Fibroblast of the aortic adventitia (primary cell): ENCODE measurements around the gene LTK. TPM values are rescaled to one million over a fixed set of nuclear protein-coding genes. Genes with fewer than 3 reads are reported as not detected.

Source experiments
- DNase-seq: peaks from one replicate; pipeline ENCODE4 v3.0.0-alpha.2; 2010; ENCODE audit warnings: low read depth
- H3K4me3 ChIP-seq: 2 replicates; pipeline ENCODE4 v1.5.1; 2011; ENCODE audit warnings: low read depth, mild to moderate bottlenecking, control low read depth, low read length, moderate library complexity
- total RNA-seq: library from RNA; depleted of rRNA; stranded (reverse); fragments of >200 nt; gene quantifications from 2 replicates; pipeline ENCODE4 v1.2.3, GENCODE V29; 2012; ENCODE audit warnings: low replicate concordance
- TF ChIP-seq, protein P1 (sequence below): IDR thresholded peaks from 2 replicates; pipeline ENCODE4 v1.5.1; 2011; ENCODE audit warnings: mild to moderate bottlenecking, low read length, control low read depth, inconsistent platforms; ENCODE audit not compliant: insufficient read depth

LTK gene
- total RNA-seq, 1 donor = under 0.01 TPM

DNA sequence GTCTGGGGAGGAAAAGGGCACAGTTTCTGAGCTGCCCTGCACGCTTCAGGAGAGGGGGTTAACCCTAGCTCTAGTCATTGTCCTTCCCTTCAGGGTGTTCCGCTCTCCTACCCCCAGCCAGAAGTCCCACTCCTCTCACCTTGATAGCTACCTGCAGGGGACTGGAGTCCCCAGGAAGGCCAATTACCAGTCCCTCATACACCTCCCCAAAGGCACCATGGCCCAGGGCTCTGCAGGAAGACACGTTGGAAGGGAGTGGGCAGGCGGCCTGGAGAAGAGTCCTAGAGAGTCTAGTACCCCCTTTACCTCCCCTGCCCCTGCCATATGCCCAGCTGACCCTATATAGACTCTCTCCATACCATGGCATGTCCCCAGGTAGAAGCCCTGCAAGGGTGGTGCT, 7.9 kb downstream of the LTK start:
- no peak for DNase-seq
- TF ChIP-seq, protein P1, sequence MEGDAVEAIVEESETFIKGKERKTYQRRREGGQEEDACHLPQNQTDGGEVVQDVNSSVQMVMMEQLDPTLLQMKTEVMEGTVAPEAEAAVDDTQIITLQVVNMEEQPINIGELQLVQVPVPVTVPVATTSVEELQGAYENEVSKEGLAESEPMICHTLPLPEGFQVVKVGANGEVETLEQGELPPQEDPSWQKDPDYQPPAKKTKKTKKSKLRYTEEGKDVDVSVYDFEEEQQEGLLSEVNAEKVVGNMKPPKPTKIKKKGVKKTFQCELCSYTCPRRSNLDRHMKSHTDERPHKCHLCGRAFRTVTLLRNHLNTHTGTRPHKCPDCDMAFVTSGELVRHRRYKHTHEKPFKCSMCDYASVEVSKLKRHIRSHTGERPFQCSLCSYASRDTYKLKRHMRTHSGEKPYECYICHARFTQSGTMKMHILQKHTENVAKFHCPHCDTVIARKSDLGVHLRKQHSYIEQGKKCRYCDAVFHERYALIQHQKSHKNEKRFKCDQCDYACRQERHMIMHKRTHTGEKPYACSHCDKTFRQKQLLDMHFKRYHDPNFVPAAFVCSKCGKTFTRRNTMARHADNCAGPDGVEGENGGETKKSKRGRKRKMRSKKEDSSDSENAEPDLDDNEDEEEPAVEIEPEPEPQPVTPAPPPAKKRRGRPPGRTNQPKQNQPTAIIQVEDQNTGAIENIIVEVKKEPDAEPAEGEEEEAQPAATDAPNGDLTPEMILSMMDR = no peak
- H3K4me3 ChIP-seq = no peak overlapping the region

DNA sequence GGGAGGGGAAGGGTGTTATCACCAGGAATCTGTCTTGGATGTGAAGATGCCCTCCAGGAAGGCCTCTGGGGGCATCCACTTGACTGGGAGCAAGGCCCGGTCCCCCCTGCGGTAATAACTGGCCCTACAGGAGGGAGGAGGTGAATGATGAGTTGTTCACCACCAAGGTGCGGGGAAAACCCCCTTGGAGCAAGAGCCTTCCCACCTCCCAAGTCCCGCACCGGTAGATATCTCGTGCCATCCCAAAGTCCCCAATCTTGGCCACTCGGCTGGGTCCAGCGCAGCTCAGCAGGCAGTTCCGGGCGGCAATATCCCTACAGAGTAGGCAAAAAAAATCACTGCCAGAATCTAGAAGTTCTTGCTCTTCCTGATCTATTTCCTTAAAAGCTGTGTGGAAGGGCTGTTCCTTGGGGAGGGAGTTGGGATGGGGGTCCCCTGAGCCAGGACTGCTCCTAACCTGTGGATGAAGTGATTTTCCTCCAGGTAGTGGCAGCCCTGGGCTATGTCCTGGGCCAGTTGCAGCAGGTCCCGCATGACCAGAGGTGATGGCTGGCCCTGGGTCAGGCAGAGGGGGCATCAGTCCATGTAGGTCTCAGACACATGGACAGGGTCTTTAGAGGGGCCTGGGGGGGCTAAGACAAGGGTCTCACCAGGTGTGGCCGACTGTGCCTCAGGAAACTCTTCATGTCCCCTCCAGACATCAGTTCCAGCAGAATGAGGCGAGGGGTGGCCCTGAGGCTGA, 8.7 kb downstream of the LTK start:
- no peak overlapping the region for H3K4me3 ChIP-seq
- no peak for DNase-seq
- TF ChIP-seq, protein P1 = no peak

DNA sequence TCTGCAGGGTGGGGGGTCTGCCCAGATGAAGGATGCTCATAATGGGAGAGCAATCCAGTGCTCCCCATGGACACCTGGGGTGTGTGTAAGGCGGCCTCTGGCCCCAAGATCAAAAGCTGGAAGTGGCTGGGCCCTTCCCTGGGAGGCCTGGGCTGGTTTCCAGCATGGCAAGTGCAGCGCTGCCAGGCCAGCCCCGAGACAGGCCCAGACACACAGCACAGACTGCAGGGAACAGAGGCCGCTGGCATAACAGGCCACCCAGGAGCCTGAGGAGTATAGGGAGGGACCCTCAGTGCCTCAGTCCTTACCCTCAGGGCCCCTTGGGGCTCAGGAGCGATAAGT, 10.0 kb downstream of the LTK start:
- H3K4me3 ChIP-seq = no peak overlapping the region
- no peak for DNase-seq
- TF ChIP-seq, protein P1 = no peak

- TF ChIP-seq, protein P1 = no peak
- H3K4me3 ChIP-seq = no peak overlapping the region
- no peak for DNase-seq
Measured at GRCh38 chr15:41502795-41503668, 10.6 kb downstream of the LTK start.

DNA sequence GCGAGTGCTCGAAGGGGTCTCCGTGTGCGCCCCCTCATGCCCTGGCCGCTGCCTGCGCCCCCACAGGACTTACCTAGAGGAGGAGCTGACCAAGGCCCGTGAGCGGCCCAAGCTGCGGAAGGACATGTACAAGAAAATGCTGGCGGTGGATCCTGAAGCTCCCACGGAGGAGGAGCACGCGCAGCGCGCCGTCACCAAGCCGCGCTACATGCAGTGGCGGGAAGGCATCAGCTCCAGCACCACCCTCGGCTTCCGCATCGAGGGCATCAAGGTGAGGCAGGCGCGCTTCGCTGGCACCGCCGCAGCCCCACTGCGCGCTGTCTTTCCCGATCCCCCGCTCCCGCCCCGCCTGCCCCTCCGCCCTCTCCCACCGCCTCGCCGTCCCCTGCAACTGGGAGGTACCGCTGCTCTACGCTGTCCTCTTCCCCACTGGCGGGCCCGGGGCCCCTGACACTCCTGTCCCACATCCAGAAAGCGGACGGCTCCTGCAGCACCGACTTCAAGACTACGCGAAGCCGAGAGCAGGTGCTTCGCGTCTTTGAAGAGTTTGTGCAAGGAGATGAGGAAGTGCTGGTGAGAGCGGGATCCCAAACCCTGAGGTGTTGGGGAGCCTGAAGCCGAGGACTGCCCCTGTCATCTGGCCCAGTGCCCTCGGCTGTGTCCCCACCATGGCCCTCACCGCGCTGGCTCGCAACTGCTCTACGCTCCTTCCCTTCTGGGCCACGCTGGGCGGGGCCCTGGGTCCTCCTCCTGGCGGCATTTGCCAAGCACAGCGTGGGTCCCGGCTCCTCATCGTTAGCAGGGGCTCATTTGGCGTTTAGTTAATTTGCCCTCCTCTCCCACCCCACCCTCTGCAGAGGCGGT, 11.5 kb downstream of the LTK start:
- H3K4me3 ChIP-seq = no peak overlapping the region
- TF ChIP-seq, protein P1 = no peak
- DNase-seq = no peak

- TF ChIP-seq, protein P1 = no peak
- no peak for DNase-seq
- no peak overlapping the region for H3K4me3 ChIP-seq
Measured at GRCh38 chr15:41501191-41501917, 12.3 kb downstream of the LTK start.
